ENCODE results near the gene AZI2.

AZI2 gene, protein sequence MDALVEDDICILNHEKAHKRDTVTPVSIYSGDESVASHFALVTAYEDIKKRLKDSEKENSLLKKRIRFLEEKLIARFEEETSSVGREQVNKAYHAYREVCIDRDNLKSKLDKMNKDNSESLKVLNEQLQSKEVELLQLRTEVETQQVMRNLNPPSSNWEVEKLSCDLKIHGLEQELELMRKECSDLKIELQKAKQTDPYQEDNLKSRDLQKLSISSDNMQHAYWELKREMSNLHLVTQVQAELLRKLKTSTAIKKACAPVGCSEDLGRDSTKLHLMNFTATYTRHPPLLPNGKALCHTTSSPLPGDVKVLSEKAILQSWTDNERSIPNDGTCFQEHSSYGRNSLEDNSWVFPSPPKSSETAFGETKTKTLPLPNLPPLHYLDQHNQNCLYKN

DNA sequence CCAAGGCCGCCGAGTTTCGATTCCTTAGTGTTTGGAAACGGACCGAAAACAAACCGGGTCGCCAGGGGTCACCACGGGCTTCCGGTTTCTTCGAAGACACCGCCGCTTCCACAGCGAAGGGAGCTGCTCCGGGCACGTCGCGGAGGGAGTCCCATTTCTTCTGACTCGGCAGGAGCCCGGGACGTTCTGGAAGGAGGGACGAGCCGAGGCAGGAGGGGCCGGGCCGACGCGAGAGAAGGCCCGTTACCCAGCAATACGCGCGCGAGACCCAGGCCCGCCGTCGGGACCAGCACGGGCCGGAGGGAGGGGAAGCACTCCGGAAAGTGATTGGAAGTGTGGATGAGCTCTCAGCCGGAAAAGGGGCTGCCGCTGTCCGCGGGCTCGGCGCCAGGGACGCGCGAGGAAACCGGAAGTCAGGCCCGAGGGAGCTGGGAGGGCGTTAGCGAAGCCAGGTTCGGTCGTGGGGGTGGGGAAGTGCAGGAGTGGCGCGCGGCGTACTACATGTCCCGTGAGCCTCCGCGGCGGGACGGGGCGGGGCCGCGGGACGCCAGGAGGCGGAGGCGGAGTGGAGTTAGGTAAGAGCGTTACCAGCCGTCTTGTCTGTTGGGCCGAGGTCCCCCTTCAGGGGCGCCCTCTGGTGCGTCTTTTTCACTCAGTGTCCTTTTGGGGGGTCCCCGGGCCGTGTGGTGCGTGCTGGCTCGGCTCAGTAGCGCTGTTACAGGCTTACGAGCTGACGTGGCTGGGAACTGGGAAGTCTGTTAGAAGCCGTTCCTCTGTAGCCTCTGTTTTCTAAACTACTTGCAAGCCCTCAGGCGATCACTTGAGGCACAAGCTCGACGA lies at the start of gene AZI2, which contains the start of gene ZCWPW2:
Gene AZI2 (minus strand): TSS at position 196 of the 840 bp plus-strand sequence. CDS start 8,207 bp downstream, outside the sequence.
Gene ZCWPW2 (plus strand): TSS at position 93 of the 840 bp plus-strand sequence. CDS start 64,348 bp downstream, outside the sequence.
- peak; percentile 97 for DNase-seq

DNA sequence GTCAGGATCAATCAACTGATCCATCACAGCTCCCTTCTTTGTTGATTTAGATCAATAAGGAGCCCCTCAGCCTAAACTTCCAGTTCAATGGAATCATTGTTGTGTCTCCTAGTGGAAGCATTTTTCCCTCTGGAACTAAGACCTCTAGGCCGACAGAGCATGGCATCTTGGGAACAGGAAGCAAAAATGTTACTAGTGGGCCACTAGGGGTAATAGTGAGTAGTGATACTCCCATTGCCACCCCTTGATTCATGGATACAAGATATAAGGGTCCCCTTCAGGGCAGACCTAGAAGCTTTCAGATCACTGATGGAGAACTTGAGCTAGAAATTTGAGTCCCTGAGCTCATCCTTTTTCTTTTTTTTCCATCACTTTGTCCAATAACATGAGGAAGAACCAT lies 40.4 kb upstream of the AZI2 start:
- DNase-seq = no peak

DNA sequence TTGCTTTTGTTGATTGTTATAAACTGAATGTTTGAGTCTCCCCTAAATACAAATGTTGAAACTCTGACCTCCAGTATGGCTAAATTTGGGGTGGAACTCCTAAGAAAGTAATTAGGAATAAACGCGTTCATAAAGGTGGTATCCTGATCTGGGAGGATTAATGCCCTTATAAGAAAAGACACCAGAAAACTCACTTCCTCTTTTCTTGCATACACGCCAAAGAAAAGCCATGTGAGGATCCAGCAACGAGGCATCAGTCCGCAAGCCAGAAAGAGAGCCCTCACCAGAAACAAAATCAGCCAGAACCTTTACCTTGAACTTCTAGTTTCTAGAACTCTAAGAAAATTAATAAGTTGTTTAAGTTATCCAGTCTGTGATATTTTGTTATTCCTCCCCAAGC lies 37.4 kb upstream of the AZI2 start:
- DNase-seq = no peak

DNA sequence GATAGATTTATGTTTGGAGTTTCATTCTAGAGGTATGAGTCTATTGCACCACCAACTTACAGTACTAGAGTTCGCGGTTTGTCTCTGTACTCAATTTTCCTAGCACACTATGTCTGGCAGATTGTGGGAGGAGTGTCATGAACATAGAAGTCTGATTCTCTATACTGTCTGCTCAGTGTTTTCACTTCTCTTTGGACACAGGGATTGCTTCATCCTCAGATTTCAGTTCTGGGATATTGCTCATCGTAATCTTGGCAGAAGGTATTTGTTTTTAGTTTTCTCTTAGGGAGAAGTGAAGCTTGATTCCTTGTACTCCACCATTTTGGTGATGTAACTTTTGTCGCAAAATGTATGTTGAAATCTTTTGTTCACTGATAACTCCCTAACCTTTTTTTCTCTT lies 27.8 kb upstream of the AZI2 start:
- DNase-seq = peak; percentile 94

DNA sequence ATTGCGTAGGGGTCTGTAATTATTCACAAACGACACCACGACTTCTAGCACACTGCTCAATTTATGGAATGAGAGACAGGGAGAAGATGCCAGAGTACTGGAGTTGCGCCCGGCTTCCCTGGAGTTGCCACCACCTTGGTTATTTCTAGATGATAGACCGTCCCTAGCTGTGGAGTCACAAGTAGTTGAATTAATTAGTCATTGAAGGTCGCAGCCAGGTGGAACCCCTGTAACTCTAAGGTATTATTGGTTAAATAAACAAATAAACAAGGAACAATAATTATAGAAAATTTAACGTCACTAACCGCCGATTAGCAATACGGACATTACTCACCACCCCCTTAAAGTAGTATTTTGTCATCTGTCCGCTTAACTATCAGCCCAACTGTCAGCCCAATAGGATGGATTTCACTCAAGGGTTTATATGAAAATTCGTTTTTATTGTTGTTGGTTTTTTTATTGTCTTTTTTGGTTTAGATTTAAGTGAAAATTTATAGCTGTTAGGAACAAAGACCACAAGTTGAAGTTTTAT lies 911 bp upstream of the AZI2 start:
- DNase-seq = peak; percentile 47

DNA sequence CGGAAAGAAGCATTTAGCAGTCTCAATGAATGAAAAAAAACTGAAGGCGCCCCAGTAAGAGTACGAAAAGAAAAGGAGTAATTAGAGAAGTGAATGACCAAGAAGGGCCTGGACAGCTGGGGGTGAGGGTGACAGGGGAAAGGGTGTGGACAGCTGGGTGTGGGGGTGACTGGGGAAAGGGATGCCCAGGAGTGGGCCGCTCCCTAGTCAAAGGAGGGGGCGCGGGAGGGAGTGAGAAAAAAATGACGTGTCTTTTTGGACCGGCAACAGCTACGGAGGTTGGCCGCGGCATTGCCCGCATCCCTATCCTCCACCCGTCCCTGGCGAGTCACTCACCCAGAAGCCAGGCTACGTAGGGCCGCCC lies 377 bp downstream of the AZI2 start:
- DNase-seq = peak; percentile 99

DNA sequence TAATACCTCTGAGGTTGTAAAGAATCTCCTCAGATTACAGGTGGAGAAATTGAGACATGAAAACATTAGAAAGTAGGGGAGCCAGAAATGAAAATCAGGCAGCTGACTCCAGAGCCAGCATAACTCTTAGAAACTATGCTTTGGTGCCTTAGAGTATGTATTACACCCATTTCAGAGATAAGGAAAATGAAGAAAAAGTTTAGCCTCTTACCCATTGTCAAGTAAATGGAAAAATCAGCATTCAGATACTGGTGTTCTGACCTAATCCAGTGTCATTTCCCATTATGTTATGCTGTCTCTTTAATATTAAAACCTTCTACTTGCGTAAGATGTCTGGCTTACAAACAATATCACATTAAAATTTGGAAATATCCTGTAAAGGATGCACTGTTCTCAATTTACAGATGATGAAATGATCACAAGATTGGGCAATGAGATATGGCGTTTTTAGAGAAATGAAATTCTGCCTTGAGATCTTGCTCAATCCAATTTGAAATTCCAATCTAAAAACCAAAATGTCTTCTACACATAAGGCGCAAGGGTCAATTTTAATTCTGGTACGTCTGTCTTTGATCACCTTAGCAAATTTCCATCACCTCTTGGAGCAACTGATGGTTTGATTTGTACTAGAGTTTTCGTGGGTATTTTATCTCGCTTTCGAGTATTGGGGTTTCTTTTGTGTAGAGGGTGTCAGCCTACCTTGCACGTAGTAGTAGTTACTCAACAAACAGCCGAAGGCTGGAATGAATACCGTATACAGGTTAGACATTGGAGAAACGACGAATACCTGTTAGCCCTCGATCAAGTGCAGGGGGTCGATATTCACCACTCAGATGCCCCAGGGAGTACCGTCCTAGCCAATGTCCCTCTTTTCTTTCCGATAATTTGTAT lies 1.0 kb downstream of the AZI2 start:
- DNase-seq = peak; percentile 97

DNA sequence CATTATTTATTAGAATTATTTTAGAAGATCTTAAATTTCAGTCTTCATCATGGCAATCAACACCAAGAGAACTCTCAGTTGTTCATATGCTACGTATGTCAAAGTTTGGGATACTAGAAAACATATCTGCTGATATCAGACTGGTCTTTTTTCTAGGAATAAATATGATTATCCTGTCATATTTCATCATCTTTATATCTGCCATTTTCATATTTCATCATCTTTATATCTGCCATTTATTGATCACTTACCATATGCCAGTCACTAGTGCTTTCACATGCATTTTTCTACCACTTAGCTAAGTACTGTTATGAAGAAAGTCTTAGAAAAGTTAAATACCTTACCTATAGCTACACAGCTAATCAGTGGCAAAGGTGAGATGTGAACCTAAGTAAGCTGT lies 2.9 kb downstream of the AZI2 start:
- DNase-seq = no peak

DNA sequence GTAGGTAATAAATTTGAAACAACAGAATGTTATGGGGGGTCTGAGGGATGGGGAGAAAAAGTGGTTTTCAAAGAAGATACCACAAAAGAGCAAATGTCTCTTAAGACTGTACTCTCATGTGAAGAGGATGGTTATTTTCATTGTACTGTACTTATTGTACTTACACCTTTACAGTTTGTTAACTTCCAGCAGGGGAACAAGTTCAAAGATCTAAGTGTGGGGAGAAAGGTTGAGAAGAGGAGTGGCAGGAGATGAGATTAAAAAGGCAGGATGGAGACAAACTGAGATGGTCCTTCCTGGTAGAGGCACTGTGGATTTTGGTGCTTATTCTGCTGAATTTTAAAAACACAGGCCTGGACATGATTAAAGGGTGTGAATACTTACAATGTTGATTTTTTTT lies 5.5 kb downstream of the AZI2 start:
- no peak for DNase-seq

DNA sequence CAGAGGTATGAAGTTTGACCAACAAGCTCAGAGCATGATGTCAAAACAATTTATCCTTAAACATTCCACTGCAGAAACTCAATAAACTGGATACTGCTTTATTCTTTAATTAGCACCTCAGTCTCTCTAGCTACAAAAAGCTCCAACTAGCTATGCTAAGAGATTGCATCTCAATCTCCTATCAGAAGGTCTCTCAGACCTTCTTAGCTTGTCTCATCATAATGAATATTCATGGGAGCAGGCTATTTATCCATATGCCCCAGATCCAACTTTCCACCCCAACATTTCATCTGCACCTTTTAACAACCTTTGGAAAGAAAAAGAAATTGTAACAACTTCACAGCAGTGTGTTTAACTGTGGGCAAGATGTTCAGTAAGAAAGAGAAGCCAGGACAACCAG lies 11.4 kb downstream of the AZI2 start:
- DNase-seq = no peak

DNA sequence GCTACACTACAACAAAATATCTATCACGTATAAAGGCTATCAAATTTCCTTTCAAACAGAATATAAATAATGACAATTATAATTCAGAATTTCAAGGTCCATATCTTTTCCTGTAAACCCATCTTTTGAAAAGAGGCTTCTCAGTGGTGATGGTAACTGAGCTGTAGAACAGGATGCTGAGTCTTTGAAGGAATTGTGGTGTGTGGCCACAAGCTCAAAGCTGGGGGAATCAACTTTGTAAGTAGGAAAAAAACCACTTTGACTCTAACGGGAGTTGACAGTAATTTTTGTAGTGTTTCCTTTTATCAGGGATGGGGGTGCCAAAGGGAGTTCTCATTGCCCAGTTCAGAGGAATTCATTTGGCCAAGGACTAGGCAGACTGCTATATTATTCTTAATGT lies 13.4 kb downstream of the AZI2 start:
- no peak for DNase-seq

DNA sequence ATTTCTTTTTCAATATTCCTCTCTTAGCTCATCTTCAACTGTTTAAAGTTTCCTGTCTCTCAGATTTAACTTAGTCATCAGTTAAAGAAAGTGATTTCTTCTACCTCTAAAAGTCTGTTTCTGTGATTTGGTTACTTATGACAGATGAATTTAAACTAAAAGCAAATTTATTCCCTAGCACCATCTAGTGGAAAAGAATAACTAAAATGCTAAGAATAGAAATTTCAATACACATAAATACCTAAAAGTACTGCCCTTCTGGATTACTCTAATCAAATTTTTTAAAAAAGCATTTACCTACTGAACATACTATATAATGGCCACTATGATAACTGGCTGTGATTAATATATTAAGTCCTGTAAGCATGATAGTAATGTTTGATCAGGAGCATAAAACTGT lies 14.1 kb downstream of the AZI2 start:
- no peak for DNase-seq

DNA sequence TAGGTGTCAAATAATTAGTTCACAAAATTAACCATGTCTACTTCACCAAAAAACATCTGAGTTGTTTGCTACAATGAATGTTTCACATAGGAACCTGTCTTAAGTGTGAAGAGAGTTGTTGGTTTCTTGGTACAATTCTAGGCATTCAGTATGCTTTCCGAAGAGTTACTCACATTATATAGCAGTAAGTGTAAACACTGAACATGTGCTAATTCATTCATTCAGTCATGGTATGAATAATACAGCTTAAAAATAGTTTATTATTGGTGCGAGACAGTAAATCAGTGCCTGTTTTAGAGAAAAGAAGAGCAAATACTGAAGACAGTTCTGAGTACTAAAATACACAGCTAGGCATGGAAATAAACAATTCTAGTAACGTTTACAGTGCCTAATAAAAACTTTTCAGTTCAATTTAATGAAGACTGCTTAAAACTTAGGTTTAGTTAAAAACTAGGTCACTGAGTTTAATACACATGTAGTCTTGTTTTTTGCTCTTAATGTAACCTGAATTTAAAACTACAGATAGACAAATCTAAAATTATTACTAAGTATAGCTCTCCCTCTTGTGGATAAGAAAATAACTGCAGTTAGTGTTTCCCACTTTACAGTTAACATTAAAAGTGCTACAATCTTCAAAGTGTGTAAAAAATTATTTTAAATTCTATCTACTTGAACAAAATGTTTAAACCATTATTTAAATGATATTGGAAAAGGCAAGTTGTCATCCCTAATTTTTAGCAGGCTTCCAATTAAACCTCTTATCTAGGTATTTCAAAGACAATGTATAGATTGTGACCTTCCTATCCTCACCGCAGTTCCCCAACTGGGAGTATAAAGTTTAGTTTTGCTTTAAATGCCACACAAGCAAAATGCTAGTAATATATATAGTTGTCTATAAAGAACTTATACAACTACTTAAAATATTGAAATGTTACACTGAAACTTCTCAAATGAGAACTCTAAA lies 20.2 kb downstream of the AZI2 start:
- DNase-seq = peak; percentile 54

DNA sequence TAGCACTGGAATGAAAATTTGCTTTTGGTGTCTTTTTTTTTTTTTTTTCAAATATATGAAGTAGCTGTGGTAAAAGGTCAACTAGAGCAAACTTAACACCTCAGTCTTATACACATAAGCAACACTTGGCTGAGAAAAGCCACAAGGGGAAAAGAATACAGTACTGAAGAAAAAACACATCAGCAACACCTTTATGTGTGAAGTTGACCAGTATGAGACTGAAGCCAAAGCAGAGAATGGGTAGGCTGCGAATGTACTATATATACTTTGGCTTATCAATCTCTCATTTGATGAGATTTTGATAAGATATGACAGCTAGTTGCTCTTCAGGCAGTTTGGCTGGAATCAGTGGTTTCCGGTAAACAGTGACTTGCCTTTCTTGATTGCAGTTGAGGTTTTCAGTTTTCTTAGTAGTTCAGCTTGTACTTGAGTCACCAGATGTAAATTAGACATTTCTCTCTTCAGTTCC lies 22.1 kb downstream of the AZI2 start:
- no peak for DNase-seq

DNA sequence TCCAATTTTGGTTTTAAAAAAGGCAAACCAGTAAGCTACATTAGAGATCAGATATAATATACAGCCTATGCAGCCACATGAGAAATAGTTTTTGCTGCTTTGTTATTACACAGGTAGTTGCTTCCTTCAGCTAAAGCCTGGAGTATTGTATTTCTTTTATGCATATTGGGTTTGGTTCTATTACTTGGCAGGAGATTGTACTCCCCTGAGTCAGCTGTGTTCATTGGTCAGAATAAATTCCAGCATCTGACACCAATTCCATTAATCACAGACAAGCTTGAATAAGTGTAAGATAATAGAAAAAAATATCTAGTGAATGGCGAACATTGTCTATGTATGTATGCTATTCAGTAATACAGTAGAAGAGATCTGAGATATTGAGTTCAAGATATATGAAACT lies 26.2 kb downstream of the AZI2 start:
- DNase-seq = no peak

DNA sequence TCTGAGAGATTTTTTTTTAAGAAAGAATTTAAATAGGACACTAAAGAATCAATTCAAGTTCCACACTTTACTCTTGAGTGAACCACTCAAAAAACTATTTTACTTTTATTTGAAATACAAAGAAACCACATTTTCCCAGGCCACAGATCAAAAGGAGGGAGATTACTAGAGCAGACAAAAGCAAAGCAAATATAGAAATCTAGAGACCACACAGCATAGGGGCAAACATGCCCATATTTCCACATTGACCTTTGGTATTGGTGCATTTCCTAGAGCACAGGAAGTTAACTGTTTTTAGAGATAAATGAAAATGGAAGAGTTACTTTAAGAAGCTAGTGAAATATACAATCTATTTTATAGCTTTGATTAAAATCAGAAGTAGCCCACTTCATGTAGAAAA lies 27.6 kb downstream of the AZI2 start:
- no peak for DNase-seq

DNA sequence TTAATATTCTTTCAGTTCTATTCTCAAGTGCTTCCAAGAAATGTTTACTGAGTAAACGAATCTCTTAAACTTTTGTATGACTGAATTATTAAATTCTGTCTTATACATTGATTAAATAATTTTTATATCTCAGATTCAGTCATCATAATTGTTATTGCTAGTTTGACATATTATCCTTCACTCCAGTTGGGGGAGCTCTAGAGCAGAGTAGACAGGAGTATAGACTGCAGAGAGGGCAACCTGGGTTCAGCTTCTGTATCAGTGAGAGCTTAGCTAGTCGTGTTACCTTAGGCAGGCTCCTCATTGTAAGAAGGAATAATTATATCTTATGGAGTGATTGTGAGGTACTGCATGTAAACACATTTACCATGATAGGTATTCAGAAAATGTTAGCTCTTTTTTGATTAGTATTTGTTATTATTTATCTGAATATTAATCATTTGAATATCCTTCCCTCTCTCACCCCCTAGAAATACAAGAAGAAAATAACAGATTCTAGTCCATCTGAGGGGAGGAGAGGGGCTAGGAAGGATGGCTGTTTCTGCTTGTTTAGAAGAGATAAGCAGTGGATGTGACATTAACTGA lies 31.1 kb downstream of the AZI2 start:
- DNase-seq = peak; percentile 50

DNA sequence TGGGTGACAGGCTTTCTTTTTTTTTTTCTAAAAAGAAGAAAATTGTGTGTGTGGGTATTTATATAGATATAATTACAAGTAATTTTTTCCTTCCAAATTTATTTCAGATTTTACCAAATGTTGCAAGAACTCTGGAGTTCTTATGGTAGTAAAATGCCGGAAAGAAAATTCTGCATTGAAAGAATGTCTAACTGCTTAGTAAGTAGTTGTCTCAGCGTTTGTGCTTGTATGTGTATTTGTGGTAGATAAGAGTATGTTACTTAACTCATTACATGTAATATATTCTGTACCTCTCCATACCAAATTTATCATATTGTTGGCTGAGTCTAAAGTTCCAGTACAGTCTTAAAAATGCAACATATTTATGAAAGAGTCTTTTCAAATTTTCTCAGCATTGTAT lies 32.4 kb downstream of the AZI2 start:
- no peak for DNase-seq

DNA sequence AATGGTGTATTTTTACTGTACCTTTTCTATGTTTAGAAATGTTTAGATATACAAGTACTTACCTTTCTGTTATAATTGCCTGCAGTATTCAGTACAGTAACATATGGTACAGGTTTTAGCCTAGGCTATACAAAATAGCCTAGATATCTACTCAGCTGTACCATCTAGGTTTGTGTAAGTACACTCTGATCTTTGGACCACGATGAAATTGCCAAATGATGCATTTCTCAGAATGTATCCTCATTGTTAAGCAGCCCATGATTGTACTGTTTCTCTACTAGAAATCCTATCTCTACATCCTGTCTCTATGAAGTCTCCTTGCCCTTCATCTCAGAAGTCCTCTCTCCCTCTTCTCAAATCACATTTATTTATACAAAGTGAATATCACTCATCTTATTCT lies 32.9 kb downstream of the AZI2 start:
- no peak for DNase-seq

DNA sequence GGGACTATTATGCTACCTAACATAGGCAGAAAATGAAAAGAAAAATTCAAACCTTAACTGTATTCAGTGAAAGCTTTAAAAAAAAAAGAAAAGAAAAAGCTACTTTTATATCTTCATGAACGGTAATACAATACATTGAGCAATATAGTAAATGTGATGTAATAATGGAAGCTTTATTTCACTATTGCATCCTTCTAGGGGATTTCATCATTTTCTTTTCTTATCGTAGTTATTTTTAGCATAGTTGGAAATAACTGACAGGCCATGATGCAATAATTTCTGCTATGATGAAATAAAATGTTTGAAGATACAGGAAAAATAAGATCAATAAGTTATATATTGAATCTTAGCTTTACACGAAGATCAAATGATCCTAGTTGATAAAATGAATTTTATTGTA lies 40.4 kb downstream of the AZI2 start:
- peak; percentile 81 for DNase-seq

DNA sequence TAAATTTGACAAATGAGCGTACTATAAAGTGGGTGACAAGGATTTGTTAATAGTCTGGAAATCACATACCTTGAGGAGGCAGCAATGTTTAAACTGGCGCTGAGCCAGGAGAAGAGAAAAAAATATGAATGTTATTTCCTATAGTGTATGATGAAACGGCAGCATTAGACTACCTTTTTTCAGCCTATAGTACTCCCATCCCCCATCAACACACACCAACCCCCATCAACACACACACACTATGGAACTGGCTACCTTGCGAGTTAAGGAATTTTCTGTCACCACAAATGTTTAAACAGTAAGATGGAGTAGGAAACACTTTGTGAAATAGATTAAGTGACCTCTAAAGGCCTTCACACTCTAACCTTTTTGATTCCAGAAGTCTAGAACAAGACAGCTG lies 46.9 kb downstream of the AZI2 start:
- DNase-seq = no peak
